ENCODE measurements around the gene AFF1. TPM values are rescaled to one million over a fixed set of nuclear protein-coding genes. Genes with fewer than 3 reads are reported as not detected.

AFF1 gene
- polyA plus RNA-seq, 1 donor, result 25.1 TPM

GRCh38 chr4:87150498-87151261 is 215.9 kb downstream of the AFF1 start:
- DNase-seq (ENCODE audit: low read depth), result peak; percentile 55

GRCh38 chr4:87151730-87152129 is 216.9 kb downstream of the AFF1 start:
- no peak for DNase-seq (ENCODE audit: low read depth)

- DNase-seq (ENCODE audit: low read depth), result no peak
Measured at GRCh38 chr4:87152310-87153041, 217.7 kb downstream of the AFF1 start.

GRCh38 chr4:87153078-87153870 is 218.5 kb downstream of the AFF1 start:
- no peak for DNase-seq (ENCODE audit: low read depth)

GRCh38 chr4:87165892-87166291 is 231.1 kb downstream of the AFF1 start:
- DNase-seq (ENCODE audit: low read depth), result no peak

GRCh38 chr4:87166296-87166854 is 231.6 kb downstream of the AFF1 start:
- no peak for DNase-seq (ENCODE audit: low read depth)

- no peak for DNase-seq (ENCODE audit: low read depth)
Measured at GRCh38 chr4:87171944-87172343, 237.1 kb downstream of the AFF1 start.

- DNase-seq (ENCODE audit: low read depth), result no peak
Measured at GRCh38 chr4:87174672-87175071, 239.9 kb downstream of the AFF1 start.

- DNase-seq (ENCODE audit: low read depth), result no peak
Measured at GRCh38 chr4:87179751-87180150, 244.9 kb downstream of the AFF1 start.

GRCh38 chr4:87180767-87181166 is 246.0 kb downstream of the AFF1 start:
- DNase-seq (ENCODE audit: low read depth), result no peak

GRCh38 chr4:87185146-87185870 is 250.5 kb downstream of the AFF1 start:
- no peak for DNase-seq (ENCODE audit: low read depth)

- peak; percentile 45 for DNase-seq (ENCODE audit: low read depth)
Measured at GRCh38 chr4:87188048-87188447, 253.2 kb downstream of the AFF1 start.

GRCh38 chr4:87188932-87189331 is 254.1 kb downstream of the AFF1 start:
- DNase-seq (ENCODE audit: low read depth), result no peak

Other genes starting within 250 kb of the AFF1 start
- gene SLC10A6, start 85.6 kb upstream of the AFF1 start, polyA plus RNA-seq (ENCODE audit: insufficient read length), result 0.18 TPM
- not detected for gene C4orf36, start 42.6 kb upstream of the AFF1 start, polyA plus RNA-seq (ENCODE audit: insufficient read length)

Data from forelimb muscle (tissue), 1 donor.